Measurements from ENCODE around the gene EIF4E3.
A peak's percentile ranks its signal among the peaks of the same experiment; 100 is the strongest.

Gene EIF4E3

GRCh38 chr3:71724584-71725270 is 475 bp downstream of the EIF4E3 start:
- H3K36me3 ChIP-seq (replicated peaks; ENCODE audit: insufficient read depth, low read length), result no peaks in the 10 kb centered on the region
- H3F3A ChIP-seq (ENCODE audit: insufficient read depth, low read length), result peaks cover 22% of the 10 kb centered on the region
- no peaks in the 10 kb centered on the region for H3K9me3 ChIP-seq (replicated peaks; ENCODE audit: insufficient read depth, low read length)
- H3K27me3 ChIP-seq (replicated peaks; ENCODE audit: insufficient read depth, low read length), result no peaks in the 10 kb centered on the region
- peak overlapping the region; percentile 87 for H3K9ac ChIP-seq (ENCODE audit: low read length)
- peaks cover 42% of the 10 kb centered on the region for H3K79me2 ChIP-seq (ENCODE audit: low read length)
- H3K4me1 ChIP-seq (ENCODE audit: low read length), result peaks cover 28% of the 10 kb centered on the region
- no peaks in the 10 kb centered on the region for H3K9me2 ChIP-seq (replicated peaks; ENCODE audit: insufficient read depth, low read length)
- H3K4me3 ChIP-seq (ENCODE audit: low read length), result peak overlapping the region; percentile 92
- peak overlapping the region; percentile 91 for H3K4me2 ChIP-seq (ENCODE audit: low read depth, low read length)
- no peaks in the 10 kb centered on the region for H4K20me1 ChIP-seq (ENCODE audit: insufficient read depth, low read length)
- peak overlapping the region; percentile 84 for H3K27ac ChIP-seq (ENCODE audit: low read length)
- no peak for TF ChIP-seq EZH2 (optimal IDR thresholded peaks at IDR 0.05; ENCODE audit: low read depth, low read length)
- no peak for TF ChIP-seq EZH2phosphoT487 (IDR thresholded peaks at IDR 0.05; ENCODE audit: low read length)
- TF ChIP-seq CTCF (IDR thresholded peaks at IDR 0.05; ENCODE audit: low read length), result no peak
- DNase-seq, result peak; percentile 26
- H2AFZ ChIP-seq (ENCODE audit: low read length), result peak overlapping the region; percentile 72

- Histone ChIP-seq H3K4me3 (ENCODE audit: low read length) (peak overlapping the region; percentile 92), H4K20me1 (ENCODE audit: insufficient read depth, low read length) (no peaks in the 10 kb centered on the region), H3K36me3 (replicated peaks; ENCODE audit: insufficient read depth, low read length) (no peaks in the 10 kb centered on the region), H3K4me2 (ENCODE audit: low read depth, low read length) (peak overlapping the region; percentile 91), H3K27me3 (replicated peaks; ENCODE audit: insufficient read depth, low read length) (no peaks in the 10 kb centered on the region), H3K9me2 (replicated peaks; ENCODE audit: insufficient read depth, low read length) (no peaks in the 10 kb centered on the region), H2AFZ (ENCODE audit: low read length) (peak overlapping the region; percentile 72), H3K9me3 (replicated peaks; ENCODE audit: insufficient read depth, low read length) (no peaks in the 10 kb centered on the region), H3K4me1 (ENCODE audit: low read length) (peaks cover 28% of the 10 kb centered on the region), H3F3A (ENCODE audit: insufficient read depth, low read length) (peaks cover 22% of the 10 kb centered on the region), H3K9ac (ENCODE audit: low read length) (peak overlapping the region; percentile 87), H3K79me2 (ENCODE audit: low read length) (peaks cover 48% of the 10 kb centered on the region), H3K27ac (ENCODE audit: low read length) (peak overlapping the region; percentile 84)
- no peak for DNase-seq
- TF ChIP-seq EZH2phosphoT487 (IDR thresholded peaks at IDR 0.05; ENCODE audit: low read length), result no peak
- no peak for TF ChIP-seq CTCF (IDR thresholded peaks at IDR 0.05; ENCODE audit: low read length)
- no peak for TF ChIP-seq EZH2 (optimal IDR thresholded peaks at IDR 0.05; ENCODE audit: low read depth, low read length)
Observed at GRCh38 chr3:71724171-71724453, 1.1 kb downstream of the EIF4E3 start.

- no peaks in the 10 kb centered on the region for H3K9me3 ChIP-seq (replicated peaks; ENCODE audit: insufficient read depth, low read length)
- DNase-seq, result peak; percentile 94
- peaks cover 53% of the 10 kb centered on the region for H3K79me2 ChIP-seq (ENCODE audit: low read length)
- H3F3A ChIP-seq (ENCODE audit: insufficient read depth, low read length), result peaks cover 22% of the 10 kb centered on the region
- H3K4me2 ChIP-seq (ENCODE audit: low read depth, low read length), result peak overlapping the region; percentile 91
- H3K27ac ChIP-seq (ENCODE audit: low read length), result peak overlapping the region; percentile 84
- H3K4me3 ChIP-seq (ENCODE audit: low read length), result peak overlapping the region; percentile 92
- no peaks in the 10 kb centered on the region for H3K9me2 ChIP-seq (replicated peaks; ENCODE audit: insufficient read depth, low read length)
- no peak overlapping the region for H2AFZ ChIP-seq (ENCODE audit: low read length)
- no peak for TF ChIP-seq EZH2 (optimal IDR thresholded peaks at IDR 0.05; ENCODE audit: low read depth, low read length)
- TF ChIP-seq EZH2phosphoT487 (IDR thresholded peaks at IDR 0.05; ENCODE audit: low read length), result no peak
- no peak for TF ChIP-seq CTCF (IDR thresholded peaks at IDR 0.05; ENCODE audit: low read length)
- peaks cover 28% of the 10 kb centered on the region for H3K4me1 ChIP-seq (ENCODE audit: low read length)
- H3K9ac ChIP-seq (ENCODE audit: low read length), result peak overlapping the region; percentile 87
- no peaks in the 10 kb centered on the region for H3K27me3 ChIP-seq (replicated peaks; ENCODE audit: insufficient read depth, low read length)
- H4K20me1 ChIP-seq (ENCODE audit: insufficient read depth, low read length), result no peaks in the 10 kb centered on the region
- no peaks in the 10 kb centered on the region for H3K36me3 ChIP-seq (replicated peaks; ENCODE audit: insufficient read depth, low read length)
Observed at GRCh38 chr3:71723452-71724170, 1.6 kb downstream of the EIF4E3 start.

Measured in MM.1S (cell line).